WTC11 (cell line): ENCODE data around the gene LSP1. TPM values are rescaled to one million over a fixed set of nuclear protein-coding genes. Genes with fewer than 3 reads are reported as not detected.

Experiments
- ATAC-seq: fragments of 200-7000 bp; cut with Tn5 transposase; 2 replicates; pipeline ENCODE4 v1.10.0; 2021; ENCODE audit warnings: mild to moderate bottlenecking, moderate library complexity
- CTCF ChIA-PET: fragments of 300-600 bp; sonication (Branson Sonifier 250); formaldehyde crosslinking; loops from one replicate; lab custom pipeline; 2021; ENCODE audit warnings: antibody characterized with exemption; lab: Charles Lee
- POLR2A ChIA-PET: fragments of 350-600 bp; sonication (Branson Sonifier 250); formaldehyde crosslinking; loops from one replicate; lab custom pipeline; 2021; ENCODE audit warnings: antibody characterized with exemption; lab: Charles Lee
- DNase-seq: peaks from one replicate; pipeline ENCODE4 v3.0.0; 2021; ENCODE audit warnings: low spot score
- H3K27ac Mint-ChIP-seq: 2 replicates; pipeline ENCODE4 v1.8.0; 2021; ENCODE audit warnings: mixed read lengths
- H3K27me3 Mint-ChIP-seq: 2 replicates; pipeline ENCODE4 v1.8.0; 2021; ENCODE audit warnings: low read depth, mild to moderate bottlenecking, moderate library complexity, mixed read lengths
- H3K36me3 Mint-ChIP-seq: 2 replicates; pipeline ENCODE4 v1.8.0; 2021; ENCODE audit warnings: mixed read lengths
- H3K4me1 Mint-ChIP-seq: 2 replicates; pipeline ENCODE4 v1.8.0; 2022; ENCODE audit warnings: mixed read lengths
- H3K4me3 Mint-ChIP-seq: 2 replicates; pipeline ENCODE4 v1.8.0; 2021; ENCODE audit warnings: mild to moderate bottlenecking, moderate library complexity, mixed read lengths
- H3K9me3 Mint-ChIP-seq: 2 replicates; pipeline ENCODE4 v1.8.0; 2021; ENCODE audit warnings: mixed read lengths
- CREB1 ChIP-seq: sonication (generic); formaldehyde crosslinking; IDR thresholded peaks from 2 replicates; pipeline ENCODE4 v1.8.0; 2023; ENCODE audit warnings: mild to moderate bottlenecking, missing genetic modification reagents
- FOXJ3 ChIP-seq: sonication (generic); formaldehyde crosslinking; IDR thresholded peaks from 2 replicates; pipeline ENCODE4 v1.9.0; 2021; ENCODE audit warnings: missing genetic modification reagents, mild to moderate bottlenecking, borderline replicate concordance
- GABPB1 ChIP-seq: sonication (generic); formaldehyde crosslinking; IDR thresholded peaks from 2 replicates; pipeline ENCODE4 v1.8.1; 2023; ENCODE audit warnings: mild to moderate bottlenecking, missing genetic modification reagents
- HMGA2 ChIP-seq: fragments of 250-450 bp; sonication (Bioruptor Pico); IDR thresholded peaks from 2 replicates; pipeline ENCODE4 v1.4.0; 2021; ENCODE audit warnings: mild to moderate bottlenecking, moderate library complexity
- JAZF1 ChIP-seq: fragments of 250-450 bp; sonication (Bioruptor Pico); IDR thresholded peaks from 2 replicates; pipeline ENCODE4 v1.9.0; 2021; ENCODE audit warnings: moderate library complexity, mild to moderate bottlenecking, inconsistent platforms
- KAT7 ChIP-seq: sonication (generic); formaldehyde crosslinking; IDR thresholded peaks from 2 replicates; pipeline ENCODE4 v1.8.1; 2023; ENCODE audit warnings: missing genetic modification reagents, mild to moderate bottlenecking, borderline replicate concordance
- SMAD3 ChIP-seq: sonication (generic); formaldehyde crosslinking; IDR thresholded peaks from 2 replicates; pipeline ENCODE4 v1.8.0; 2022; ENCODE audit warnings: missing genetic modification reagents, mild to moderate bottlenecking, borderline replicate concordance
- ZNF232 ChIP-seq: sonication (generic); formaldehyde crosslinking; IDR thresholded peaks from 2 replicates; pipeline ENCODE4 v1.8.0; 2022; ENCODE audit warnings: mild to moderate bottlenecking, missing genetic modification reagents
- ZNF416 ChIP-seq: fragments of 250-450 bp; sonication (Bioruptor Pico); IDR thresholded peaks from 2 replicates; pipeline ENCODE4 v1.9.0; 2021; ENCODE audit warnings: mild to moderate bottlenecking, inconsistent platforms
- total RNA-seq: library from RNA; stranded (reverse); gene quantifications from 3 replicates; pipeline ENCODE4 v1.2.3, GENCODE V29; 2021
- TF ChIP-seq, protein P1 (sequence below): sonication (generic); formaldehyde crosslinking; IDR thresholded peaks from 2 replicates; pipeline ENCODE4 v1.8.0; 2023; ENCODE audit warnings: missing genetic modification reagents, mild to moderate bottlenecking, borderline replicate concordance
- TF ChIP-seq, protein P2 (sequence below): sonication (generic); formaldehyde crosslinking; IDR thresholded peaks from 2 replicates; pipeline ENCODE4 v1.8.1; 2023; ENCODE audit warnings: mild to moderate bottlenecking, missing genetic modification reagents
- TF ChIP-seq, protein P3 (sequence below): sonication (generic); formaldehyde crosslinking; IDR thresholded peaks from 2 replicates; pipeline ENCODE4 v1.8.0; 2022; ENCODE audit warnings: missing genetic modification reagents
- TF ChIP-seq, protein P4 (sequence below): sonication (generic); formaldehyde crosslinking; IDR thresholded peaks from 2 replicates; pipeline ENCODE4 v1.8.0; 2022; ENCODE audit warnings: mild to moderate bottlenecking, missing genetic modification reagents
- TF ChIP-seq, protein P5 (sequence below): sonication (generic); formaldehyde crosslinking; IDR thresholded peaks from 2 replicates; pipeline ENCODE4 v1.8.1; 2023; ENCODE audit warnings: mild to moderate bottlenecking, moderate library complexity, missing genetic modification reagents
- TF ChIP-seq, protein P6 (sequence below): sonication (generic); formaldehyde crosslinking; IDR thresholded peaks from 2 replicates; pipeline ENCODE4 v1.8.0; 2023; ENCODE audit warnings: missing genetic modification reagents
- TF ChIP-seq, protein P7 (sequence below): sonication (generic); formaldehyde crosslinking; conservative IDR thresholded peaks from 2 replicates; pipeline ENCODE4 v1.8.1; 2022; ENCODE audit warnings: mild to moderate bottlenecking, missing genetic modification reagents
- TF ChIP-seq, protein P8 (sequence below): fragments of 200-600 bp; IDR thresholded peaks from 2 replicates; pipeline ENCODE4 v1.8.0; 2022; ENCODE audit warnings: antibody characterized with exemption

Gene LSP1
- total RNA-seq, 1 experiment from 2014 or later = 0.77 TPM

DNA sequence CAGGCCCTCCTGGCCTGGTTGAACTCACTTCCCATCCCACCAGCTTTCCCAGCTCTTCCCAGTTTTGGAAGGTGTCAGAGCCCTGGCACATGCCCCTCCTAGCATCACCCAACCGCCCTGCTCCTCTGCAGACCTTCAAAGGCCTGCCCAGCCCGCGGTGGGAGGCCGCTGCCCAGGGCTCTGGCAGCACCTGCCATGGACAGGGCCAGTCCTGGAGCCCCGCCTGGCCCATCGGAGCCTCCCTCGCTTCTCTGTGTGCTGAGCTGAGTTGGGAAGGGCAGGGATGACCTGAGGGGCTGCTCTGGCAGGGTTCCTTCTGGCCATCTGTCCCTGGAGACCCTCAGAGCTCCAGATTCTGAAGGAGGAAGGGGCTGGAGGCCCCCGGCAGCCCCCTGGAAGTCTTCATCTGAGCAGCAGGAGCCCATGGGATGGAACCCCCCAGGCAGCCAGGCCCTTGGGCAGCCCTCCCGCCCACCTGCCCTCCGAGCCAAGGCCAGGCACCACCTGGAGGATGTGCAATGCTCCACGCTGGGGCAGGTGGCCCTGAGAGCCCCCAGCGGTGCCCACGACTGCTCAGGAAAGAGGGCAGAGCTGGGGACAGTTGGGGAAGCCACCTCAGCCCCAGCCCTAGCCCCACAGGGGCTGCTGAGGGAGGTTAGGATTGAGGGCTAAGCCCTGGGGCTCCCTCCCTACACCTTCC is 3.6 kb downstream of the LSP1 start:
- POLR2A ChIA-PET = no interaction called here

DNA sequence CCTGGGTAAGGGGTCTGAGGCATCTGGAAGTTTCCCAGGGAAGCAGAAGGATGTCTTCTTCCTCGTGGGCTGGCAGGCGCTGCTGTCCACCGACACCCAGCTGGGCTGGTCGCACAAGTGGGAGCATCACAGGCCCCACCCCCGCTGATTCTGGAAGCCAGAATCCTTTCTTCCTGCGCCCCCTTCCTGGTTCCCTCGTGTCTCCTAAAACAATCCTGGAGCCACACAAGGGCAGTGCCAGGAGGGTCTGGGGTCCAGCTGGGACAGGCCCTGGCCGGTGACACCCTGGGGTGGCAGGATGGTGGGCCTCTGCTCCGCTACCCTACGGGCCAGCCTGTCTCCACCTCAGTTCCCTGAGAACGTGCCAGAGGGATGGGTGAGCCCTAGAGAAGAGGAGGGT is 4.2 kb downstream of the LSP1 start:
- no peaks in the 10 kb centered on the region for H3K9me3 Mint-ChIP-seq
- no peaks in the 10 kb centered on the region for H3K36me3 Mint-ChIP-seq
- ATAC-seq (no peak), DNase-seq (no peak)
- H3K27me3 Mint-ChIP-seq = no peaks in the 10 kb centered on the region
- H3K4me1 Mint-ChIP-seq = no peaks in the 10 kb centered on the region
- ChIA-PET CTCF (interaction anchor here (0.8 to 2.4 kb wide), 4 partner anchors 19 to 204 kb away, joined by 3 to 7 read pairs (median 4); no protein-coding TSS in a partner anchor), POLR2A (no interaction called here)
- no peak overlapping the region for H3K27ac Mint-ChIP-seq
- H3K4me3 Mint-ChIP-seq = no peak overlapping the region
- TF ChIP-seq, protein P1, sequence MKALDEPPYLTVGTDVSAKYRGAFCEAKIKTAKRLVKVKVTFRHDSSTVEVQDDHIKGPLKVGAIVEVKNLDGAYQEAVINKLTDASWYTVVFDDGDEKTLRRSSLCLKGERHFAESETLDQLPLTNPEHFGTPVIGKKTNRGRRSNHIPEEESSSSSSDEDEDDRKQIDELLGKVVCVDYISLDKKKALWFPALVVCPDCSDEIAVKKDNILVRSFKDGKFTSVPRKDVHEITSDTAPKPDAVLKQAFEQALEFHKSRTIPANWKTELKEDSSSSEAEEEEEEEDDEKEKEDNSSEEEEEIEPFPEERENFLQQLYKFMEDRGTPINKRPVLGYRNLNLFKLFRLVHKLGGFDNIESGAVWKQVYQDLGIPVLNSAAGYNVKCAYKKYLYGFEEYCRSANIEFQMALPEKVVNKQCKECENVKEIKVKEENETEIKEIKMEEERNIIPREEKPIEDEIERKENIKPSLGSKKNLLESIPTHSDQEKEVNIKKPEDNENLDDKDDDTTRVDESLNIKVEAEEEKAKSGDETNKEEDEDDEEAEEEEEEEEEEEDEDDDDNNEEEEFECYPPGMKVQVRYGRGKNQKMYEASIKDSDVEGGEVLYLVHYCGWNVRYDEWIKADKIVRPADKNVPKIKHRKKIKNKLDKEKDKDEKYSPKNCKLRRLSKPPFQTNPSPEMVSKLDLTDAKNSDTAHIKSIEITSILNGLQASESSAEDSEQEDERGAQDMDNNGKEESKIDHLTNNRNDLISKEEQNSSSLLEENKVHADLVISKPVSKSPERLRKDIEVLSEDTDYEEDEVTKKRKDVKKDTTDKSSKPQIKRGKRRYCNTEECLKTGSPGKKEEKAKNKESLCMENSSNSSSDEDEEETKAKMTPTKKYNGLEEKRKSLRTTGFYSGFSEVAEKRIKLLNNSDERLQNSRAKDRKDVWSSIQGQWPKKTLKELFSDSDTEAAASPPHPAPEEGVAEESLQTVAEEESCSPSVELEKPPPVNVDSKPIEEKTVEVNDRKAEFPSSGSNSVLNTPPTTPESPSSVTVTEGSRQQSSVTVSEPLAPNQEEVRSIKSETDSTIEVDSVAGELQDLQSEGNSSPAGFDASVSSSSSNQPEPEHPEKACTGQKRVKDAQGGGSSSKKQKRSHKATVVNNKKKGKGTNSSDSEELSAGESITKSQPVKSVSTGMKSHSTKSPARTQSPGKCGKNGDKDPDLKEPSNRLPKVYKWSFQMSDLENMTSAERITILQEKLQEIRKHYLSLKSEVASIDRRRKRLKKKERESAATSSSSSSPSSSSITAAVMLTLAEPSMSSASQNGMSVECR = no peak
- TF ChIP-seq, protein P2, sequence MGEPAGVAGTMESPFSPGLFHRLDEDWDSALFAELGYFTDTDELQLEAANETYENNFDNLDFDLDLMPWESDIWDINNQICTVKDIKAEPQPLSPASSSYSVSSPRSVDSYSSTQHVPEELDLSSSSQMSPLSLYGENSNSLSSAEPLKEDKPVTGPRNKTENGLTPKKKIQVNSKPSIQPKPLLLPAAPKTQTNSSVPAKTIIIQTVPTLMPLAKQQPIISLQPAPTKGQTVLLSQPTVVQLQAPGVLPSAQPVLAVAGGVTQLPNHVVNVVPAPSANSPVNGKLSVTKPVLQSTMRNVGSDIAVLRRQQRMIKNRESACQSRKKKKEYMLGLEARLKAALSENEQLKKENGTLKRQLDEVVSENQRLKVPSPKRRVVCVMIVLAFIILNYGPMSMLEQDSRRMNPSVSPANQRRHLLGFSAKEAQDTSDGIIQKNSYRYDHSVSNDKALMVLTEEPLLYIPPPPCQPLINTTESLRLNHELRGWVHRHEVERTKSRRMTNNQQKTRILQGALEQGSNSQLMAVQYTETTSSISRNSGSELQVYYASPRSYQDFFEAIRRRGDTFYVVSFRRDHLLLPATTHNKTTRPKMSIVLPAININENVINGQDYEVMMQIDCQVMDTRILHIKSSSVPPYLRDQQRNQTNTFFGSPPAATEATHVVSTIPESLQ (CRISPR knock-in tag) = no peak
- no peak for TF ChIP-seq FOXJ3
- TF ChIP-seq, protein P3, sequence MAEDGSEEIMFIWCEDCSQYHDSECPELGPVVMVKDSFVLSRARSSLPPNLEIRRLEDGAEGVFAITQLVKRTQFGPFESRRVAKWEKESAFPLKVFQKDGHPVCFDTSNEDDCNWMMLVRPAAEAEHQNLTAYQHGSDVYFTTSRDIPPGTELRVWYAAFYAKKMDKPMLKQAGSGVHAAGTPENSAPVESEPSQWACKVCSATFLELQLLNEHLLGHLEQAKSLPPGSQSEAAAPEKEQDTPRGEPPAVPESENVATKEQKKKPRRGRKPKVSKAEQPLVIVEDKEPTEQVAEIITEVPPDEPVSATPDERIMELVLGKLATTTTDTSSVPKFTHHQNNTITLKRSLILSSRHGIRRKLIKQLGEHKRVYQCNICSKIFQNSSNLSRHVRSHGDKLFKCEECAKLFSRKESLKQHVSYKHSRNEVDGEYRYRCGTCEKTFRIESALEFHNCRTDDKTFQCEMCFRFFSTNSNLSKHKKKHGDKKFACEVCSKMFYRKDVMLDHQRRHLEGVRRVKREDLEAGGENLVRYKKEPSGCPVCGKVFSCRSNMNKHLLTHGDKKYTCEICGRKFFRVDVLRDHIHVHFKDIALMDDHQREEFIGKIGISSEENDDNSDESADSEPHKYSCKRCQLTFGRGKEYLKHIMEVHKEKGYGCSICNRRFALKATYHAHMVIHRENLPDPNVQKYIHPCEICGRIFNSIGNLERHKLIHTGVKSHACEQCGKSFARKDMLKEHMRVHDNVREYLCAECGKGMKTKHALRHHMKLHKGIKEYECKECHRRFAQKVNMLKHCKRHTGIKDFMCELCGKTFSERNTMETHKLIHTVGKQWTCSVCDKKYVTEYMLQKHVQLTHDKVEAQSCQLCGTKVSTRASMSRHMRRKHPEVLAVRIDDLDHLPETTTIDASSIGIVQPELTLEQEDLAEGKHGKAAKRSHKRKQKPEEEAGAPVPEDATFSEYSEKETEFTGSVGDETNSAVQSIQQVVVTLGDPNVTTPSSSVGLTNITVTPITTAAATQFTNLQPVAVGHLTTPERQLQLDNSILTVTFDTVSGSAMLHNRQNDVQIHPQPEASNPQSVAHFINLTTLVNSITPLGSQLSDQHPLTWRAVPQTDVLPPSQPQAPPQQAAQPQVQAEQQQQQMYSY (CRISPR knock-in tag) = no peak
- TF ChIP-seq, protein P4, sequence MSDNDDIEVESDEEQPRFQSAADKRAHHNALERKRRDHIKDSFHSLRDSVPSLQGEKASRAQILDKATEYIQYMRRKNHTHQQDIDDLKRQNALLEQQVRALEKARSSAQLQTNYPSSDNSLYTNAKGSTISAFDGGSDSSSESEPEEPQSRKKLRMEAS (CRISPR knock-in tag) = no peak
- TF ChIP-seq CREB1 = no peak
- TF ChIP-seq GABPB1 = no peak
- TF ChIP-seq, protein P5, sequence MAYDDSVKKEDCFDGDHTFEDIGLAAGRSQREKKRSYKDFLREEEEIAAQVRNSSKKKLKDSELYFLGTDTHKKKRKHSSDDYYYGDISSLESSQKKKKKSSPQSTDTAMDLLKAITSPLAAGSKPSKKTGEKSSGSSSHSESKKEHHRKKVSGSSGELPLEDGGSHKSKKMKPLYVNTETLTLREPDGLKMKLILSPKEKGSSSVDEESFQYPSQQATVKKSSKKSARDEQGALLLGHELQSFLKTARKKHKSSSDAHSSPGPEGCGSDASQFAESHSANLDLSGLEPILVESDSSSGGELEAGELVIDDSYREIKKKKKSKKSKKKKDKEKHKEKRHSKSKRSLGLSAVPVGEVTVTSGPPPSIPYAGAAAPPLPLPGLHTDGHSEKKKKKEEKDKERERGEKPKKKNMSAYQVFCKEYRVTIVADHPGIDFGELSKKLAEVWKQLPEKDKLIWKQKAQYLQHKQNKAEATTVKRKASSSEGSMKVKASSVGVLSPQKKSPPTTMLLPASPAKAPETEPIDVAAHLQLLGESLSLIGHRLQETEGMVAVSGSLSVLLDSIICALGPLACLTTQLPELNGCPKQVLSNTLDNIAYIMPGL (CRISPR knock-in tag) = no peak
- TF ChIP-seq SMAD3 (CRISPR knock-in tag) = no peak
- no peak for TF ChIP-seq ZNF232 (CRISPR knock-in tag)

More for the DNA sequence above, 3.6 kb downstream of the LSP1 start:
- TF ChIP-seq GABPB1 (no peak), KAT7 (no peak), JAZF1 (CRISPR knock-in tag) (no peak), ZNF416 (no peak), HMGA2 (no peak)
- TF ChIP-seq, protein P6, sequence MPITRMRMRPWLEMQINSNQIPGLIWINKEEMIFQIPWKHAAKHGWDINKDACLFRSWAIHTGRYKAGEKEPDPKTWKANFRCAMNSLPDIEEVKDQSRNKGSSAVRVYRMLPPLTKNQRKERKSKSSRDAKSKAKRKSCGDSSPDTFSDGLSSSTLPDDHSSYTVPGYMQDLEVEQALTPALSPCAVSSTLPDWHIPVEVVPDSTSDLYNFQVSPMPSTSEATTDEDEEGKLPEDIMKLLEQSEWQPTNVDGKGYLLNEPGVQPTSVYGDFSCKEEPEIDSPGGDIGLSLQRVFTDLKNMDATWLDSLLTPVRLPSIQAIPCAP (CRISPR knock-in tag) = no peak
- TF ChIP-seq, protein P7, sequence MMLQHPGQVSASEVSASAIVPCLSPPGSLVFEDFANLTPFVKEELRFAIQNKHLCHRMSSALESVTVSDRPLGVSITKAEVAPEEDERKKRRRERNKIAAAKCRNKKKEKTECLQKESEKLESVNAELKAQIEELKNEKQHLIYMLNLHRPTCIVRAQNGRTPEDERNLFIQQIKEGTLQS = no peak
- TF ChIP-seq, protein P8, sequence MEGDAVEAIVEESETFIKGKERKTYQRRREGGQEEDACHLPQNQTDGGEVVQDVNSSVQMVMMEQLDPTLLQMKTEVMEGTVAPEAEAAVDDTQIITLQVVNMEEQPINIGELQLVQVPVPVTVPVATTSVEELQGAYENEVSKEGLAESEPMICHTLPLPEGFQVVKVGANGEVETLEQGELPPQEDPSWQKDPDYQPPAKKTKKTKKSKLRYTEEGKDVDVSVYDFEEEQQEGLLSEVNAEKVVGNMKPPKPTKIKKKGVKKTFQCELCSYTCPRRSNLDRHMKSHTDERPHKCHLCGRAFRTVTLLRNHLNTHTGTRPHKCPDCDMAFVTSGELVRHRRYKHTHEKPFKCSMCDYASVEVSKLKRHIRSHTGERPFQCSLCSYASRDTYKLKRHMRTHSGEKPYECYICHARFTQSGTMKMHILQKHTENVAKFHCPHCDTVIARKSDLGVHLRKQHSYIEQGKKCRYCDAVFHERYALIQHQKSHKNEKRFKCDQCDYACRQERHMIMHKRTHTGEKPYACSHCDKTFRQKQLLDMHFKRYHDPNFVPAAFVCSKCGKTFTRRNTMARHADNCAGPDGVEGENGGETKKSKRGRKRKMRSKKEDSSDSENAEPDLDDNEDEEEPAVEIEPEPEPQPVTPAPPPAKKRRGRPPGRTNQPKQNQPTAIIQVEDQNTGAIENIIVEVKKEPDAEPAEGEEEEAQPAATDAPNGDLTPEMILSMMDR = no peak
- Mint-ChIP-seq H3K9me3 (no peaks in the 10 kb centered on the region), H3K36me3 (no peaks in the 10 kb centered on the region), H3K27ac (no peak overlapping the region), H3K4me3 (no peak overlapping the region), H3K4me1 (no peaks in the 10 kb centered on the region), H3K27me3 (no peaks in the 10 kb centered on the region)
- no peak for DNase-seq
- CTCF ChIA-PET = interaction anchor here (0.8 to 2.9 kb wide), 8 partner anchors 9 to 300 kb away, joined by 3 to 13 read pairs (median 6); no protein-coding TSS in a partner anchor
- no peak for ATAC-seq
